Stimulated activated naive CD8-positive, alpha-beta T cell treated with anti-CD3 and anti-CD28 coated beads, Interleukin-15, amount 100 ng/mL, for 72 hours (primary cell): Measurements from ENCODE around the gene SLC23A3.

Source experiments
- ATAC-seq: fragments of 150-1000 bp; cut with Tn5 transposase; 2 replicates; pipeline ENCODE4 v1.10.0; 2021; ENCODE audit warnings: mild to moderate bottlenecking, moderate library complexity
- DNase-seq, 2 donors: peaks; one replicate each; pipeline ENCODE4 v3.0.0; 2021 to 2022
- H3K27ac Mint-ChIP-seq, 2 donors: one replicate each; pipeline ENCODE4 v1.8.0; 2022; ENCODE audit warnings: mild to moderate bottlenecking in 2 of 2, mixed read lengths in 2 of 2, moderate library complexity in 2 of 2
- H3K27me3 Mint-ChIP-seq: one replicate; pipeline ENCODE4 v1.8.0; 2022; ENCODE audit warnings: mixed read lengths
- H3K4me1 Mint-ChIP-seq: one replicate; pipeline ENCODE4 v1.8.0; 2022; ENCODE audit warnings: mild to moderate bottlenecking, mixed read lengths
- H3K4me3 Mint-ChIP-seq, 2 donors: one replicate each; pipeline ENCODE4 v1.8.0; 2022; ENCODE audit warnings: mild to moderate bottlenecking in 2 of 2, mixed read lengths in 2 of 2, moderate library complexity in 1 of 2
- H3K9me3 Mint-ChIP-seq, 2 donors: one replicate each; pipeline ENCODE4 v1.8.0; 2022; ENCODE audit warnings: mixed read lengths in 2 of 2

The SLC23A3 gene

GRCh38 chr2:219173176-219173575 is 3.3 kb upstream of the SLC23A3 start:
- DNase-seq, result no peak
- H3K4me3 Mint-ChIP-seq, result no peak overlapping the region
- ATAC-seq, result no peak
- peak overlapping the region; percentile 5 to 42 for H3K27ac Mint-ChIP-seq
- no peaks in the 10 kb centered on the region for H3K27me3 Mint-ChIP-seq
- H3K4me1 Mint-ChIP-seq, result peaks cover 36% of the 10 kb centered on the region
- H3K9me3 Mint-ChIP-seq, result no peaks in the 10 kb centered on the region

GRCh38 chr2:219172231-219173154 is 2.7 kb upstream of the SLC23A3 start:
- Mint-ChIP-seq H3K4me1 (peaks cover 36% of the 10 kb centered on the region), H3K27me3 (no peaks in the 10 kb centered on the region), H3K4me3 (no peak overlapping the region), H3K27ac (no peak overlapping the region), H3K9me3 (no peaks in the 10 kb centered on the region)
- ATAC-seq (no peak), DNase-seq (no peak)

GRCh38 chr2:219171231-219171651 is 1.4 kb upstream of the SLC23A3 start:
- DNase-seq, result peak in 1 of 2 donors; percentile 12
- Mint-ChIP-seq H3K27me3 (no peaks in the 10 kb centered on the region), H3K4me3 (no peak overlapping the region), H3K9me3 (no peaks in the 10 kb centered on the region), H3K4me1 (peaks cover 36% of the 10 kb centered on the region), H3K27ac (peak overlapping the region; percentile 1 to 13)
- ATAC-seq, result no peak

- ATAC-seq, result peak; percentile 33
- Mint-ChIP-seq H3K27me3 (no peaks in the 10 kb centered on the region), H3K4me3 (no peak overlapping the region), H3K4me1 (peaks cover 17% of the 10 kb centered on the region), H3K27ac (no peak overlapping the region), H3K9me3 (no peaks in the 10 kb centered on the region)
- no peak for DNase-seq
Observed at GRCh38 chr2:219168932-219169331, 897 bp downstream of the SLC23A3 start.

- no peak overlapping the region for H3K4me3 Mint-ChIP-seq
- H3K27ac Mint-ChIP-seq, result no peak overlapping the region
Observed at GRCh38 chr2:219168526-219168925, 1.3 kb downstream of the SLC23A3 start.

GRCh38 chr2:219167997-219168396 is 1.8 kb downstream of the SLC23A3 start:
- H3K4me1 Mint-ChIP-seq, result peaks cover 15% of the 10 kb centered on the region
- DNase-seq (no peak), ATAC-seq (no peak)
- no peaks in the 10 kb centered on the region for H3K9me3 Mint-ChIP-seq
- H3K4me3 Mint-ChIP-seq, result no peak overlapping the region
- peak overlapping the region in 1 of 2 donors; percentile 75 for H3K27ac Mint-ChIP-seq
- no peaks in the 10 kb centered on the region for H3K27me3 Mint-ChIP-seq

More at GRCh38 chr2:219168526-219168925, 1.3 kb downstream of the SLC23A3 start:
- ATAC-seq (peak; percentile 49), DNase-seq (no peak)
- no peaks in the 10 kb centered on the region for H3K9me3 Mint-ChIP-seq
- H3K27me3 Mint-ChIP-seq, result no peaks in the 10 kb centered on the region
- H3K4me1 Mint-ChIP-seq, result peaks cover 15% of the 10 kb centered on the region

- ATAC-seq (no peak), DNase-seq (no peak)
- Mint-ChIP-seq H3K4me1 (peaks cover 11% of the 10 kb centered on the region), H3K27me3 (no peaks in the 10 kb centered on the region), H3K27ac (no peak overlapping the region), H3K9me3 (no peaks in the 10 kb centered on the region), H3K4me3 (no peak overlapping the region)
Observed at GRCh38 chr2:219165058-219165911, 4.5 kb downstream of the SLC23A3 start.

- Mint-ChIP-seq H3K4me1 (peaks cover 26% of the 10 kb centered on the region), H3K4me3 (no peak overlapping the region), H3K27me3 (no peaks in the 10 kb centered on the region), H3K9me3 (no peaks in the 10 kb centered on the region), H3K27ac (no peak overlapping the region)
- ATAC-seq (no peak), DNase-seq (no peak)
Observed at GRCh38 chr2:219163156-219163555, 6.7 kb downstream of the SLC23A3 start.

GRCh38 chr2:219161097-219161496 is 8.7 kb downstream of the SLC23A3 start:
- no peak overlapping the region for H3K27ac Mint-ChIP-seq
- H3K4me1 Mint-ChIP-seq, result peaks cover 26% of the 10 kb centered on the region
- H3K9me3 Mint-ChIP-seq, result no peaks in the 10 kb centered on the region
- no peak for DNase-seq
- H3K4me3 Mint-ChIP-seq, result peak overlapping the region; percentile 94 to 96
- no peaks in the 10 kb centered on the region for H3K27me3 Mint-ChIP-seq
- ATAC-seq, result no peak

GRCh38 chr2:219160186-219161017 is 9.4 kb downstream of the SLC23A3 start, which contains the start of gene NHEJ1:
Gene NHEJ1 (minus strand): TSS chr2:219160815. CDS start chr2:219158362, 2,453 bp downstream.
- peak; percentile 94 to 95 for DNase-seq
- no peaks in the 10 kb centered on the region for H3K27me3 Mint-ChIP-seq
- ATAC-seq, result peak; percentile 91
- H3K4me3 Mint-ChIP-seq, result peak within 1 kb of the TSS; percentile 94 to 96
- H3K9me3 Mint-ChIP-seq, result no peaks in the 10 kb centered on the region
- H3K27ac Mint-ChIP-seq, result peak within 1 kb of the TSS; percentile 95 to 96
- H3K4me1 Mint-ChIP-seq, result peaks cover 26% of the 10 kb centered on the region

GRCh38 chr2:219159771-219160185 is 10.1 kb downstream of the SLC23A3 start:
- no peaks in the 10 kb centered on the region for H3K27me3 Mint-ChIP-seq

GRCh38 chr2:219158586-219158985 is 11.2 kb downstream of the SLC23A3 start:
- no peak for ATAC-seq
- no peak for DNase-seq
- H3K9me3 Mint-ChIP-seq, result no peaks in the 10 kb centered on the region
- H3K27ac Mint-ChIP-seq, result no peak overlapping the region
- no peak overlapping the region for H3K4me3 Mint-ChIP-seq
- no peaks in the 10 kb centered on the region for H3K27me3 Mint-ChIP-seq
- H3K4me1 Mint-ChIP-seq, result peaks cover 26% of the 10 kb centered on the region

More at GRCh38 chr2:219159771-219160185, 10.1 kb downstream of the SLC23A3 start:
- peak; percentile 1 for ATAC-seq
- Mint-ChIP-seq H3K9me3 (no peaks in the 10 kb centered on the region), H3K27ac (peak overlapping the region; percentile 80 to 96), H3K4me1 (peaks cover 26% of the 10 kb centered on the region), H3K4me3 (peak overlapping the region; percentile 94 to 96)
- no peak for DNase-seq

GRCh38 chr2:219158025-219158424 is 11.8 kb downstream of the SLC23A3 start:
- Mint-ChIP-seq H3K27ac (no peak overlapping the region), H3K4me3 (no peak overlapping the region), H3K9me3 (no peaks in the 10 kb centered on the region), H3K27me3 (no peaks in the 10 kb centered on the region), H3K4me1 (peaks cover 26% of the 10 kb centered on the region)
- ATAC-seq (no peak), DNase-seq (no peak)

- Mint-ChIP-seq H3K4me3 (no peak overlapping the region), H3K27ac (no peak overlapping the region)
Observed at GRCh38 chr2:219157396-219157795, 12.4 kb downstream of the SLC23A3 start.

More at GRCh38 chr2:219157396-219157795, 12.4 kb downstream of the SLC23A3 start:
- no peaks in the 10 kb centered on the region for H3K9me3 Mint-ChIP-seq
- peaks cover 26% of the 10 kb centered on the region for H3K4me1 Mint-ChIP-seq
- DNase-seq (no peak), ATAC-seq (no peak)
- H3K27me3 Mint-ChIP-seq, result no peaks in the 10 kb centered on the region
